HepG2 (cell line): ENCODE data around the gene RABGGTA. TPM values are rescaled to one million over a fixed set of nuclear protein-coding genes. Genes with fewer than 3 reads are reported as not detected.

ENCODE experiments used
- ELF4 ChIP-seq: sonication (generic); formaldehyde crosslinking; IDR thresholded peaks from 2 replicates; pipeline ENCODE4 v1.5.0; 2020; ENCODE audit warnings: missing genetic modification reagents, mild to moderate bottlenecking, moderate library complexity, borderline replicate concordance
- GATAD2A ChIP-seq: IDR thresholded peaks from 2 replicates; pipeline ENCODE4 v1.6.1; 2016
- HOXA5 ChIP-seq: sonication (generic); formaldehyde crosslinking; IDR thresholded peaks from 2 replicates; pipeline ENCODE4 v1.4.0; 2020; ENCODE audit warnings: missing genetic modification reagents
- JUND ChIP-seq: sonication (generic); formaldehyde crosslinking; IDR thresholded peaks from 2 replicates; pipeline ENCODE4 v1.8.0; 2022; ENCODE audit warnings: mild to moderate bottlenecking, missing genetic modification reagents
- KDM3A ChIP-seq: IDR thresholded peaks from 2 replicates; pipeline ENCODE4 v1.6.1; 2018; ENCODE audit warnings: low read depth, missing compliant biosample characterization
- MAF1 ChIP-seq: sonication (generic); formaldehyde crosslinking; IDR thresholded peaks from 2 replicates; pipeline ENCODE4 v1.5.0; 2020; ENCODE audit warnings: missing genetic modification reagents, borderline replicate concordance
- MATR3 ChIP-seq: sonication (generic); formaldehyde crosslinking; IDR thresholded peaks from 2 replicates; pipeline ENCODE4 v1.4.0; 2020; ENCODE audit warnings: missing genetic modification reagents
- MBNL3 ChIP-seq: fragments of 250-450 bp; sonication (Bioruptor Pico); conservative IDR thresholded peaks from 2 replicates; pipeline ENCODE4 v1.8.0; 2022; ENCODE audit warnings: mild to moderate bottlenecking, inconsistent platforms
- NAIF1 ChIP-seq: sonication (generic); formaldehyde crosslinking; IDR thresholded peaks from 2 replicates; pipeline ENCODE4 v1.5.0; 2020; ENCODE audit warnings: mild to moderate bottlenecking, missing genetic modification reagents, borderline replicate concordance
- RXRB ChIP-seq: IDR thresholded peaks from 2 replicates; pipeline ENCODE4 v1.6.1; 2016; ENCODE audit warnings: borderline replicate concordance, missing genetic modification reagents, missing compliant biosample characterization
- SIX1 ChIP-seq: sonication (generic); formaldehyde crosslinking; IDR thresholded peaks from 2 replicates; pipeline ENCODE4 v1.4.0; 2020; ENCODE audit warnings: missing genetic modification reagents, borderline replicate concordance
- TFAP4 ChIP-seq: sonication (generic); IDR thresholded peaks from 2 replicates; pipeline ENCODE4 v1.6.1; 2016; ENCODE audit warnings: low read depth, borderline replicate concordance
- ZIK1 ChIP-seq: sonication (generic); formaldehyde crosslinking; IDR thresholded peaks from 2 replicates; pipeline ENCODE4 v1.5.0; 2020; ENCODE audit warnings: mild to moderate bottlenecking, low read depth, missing genetic modification reagents, borderline replicate concordance
- ZKSCAN8 ChIP-seq: IDR thresholded peaks from 2 replicates; pipeline ENCODE4 v1.6.1; 2016; ENCODE audit warnings: borderline replicate concordance, missing genetic modification reagents, missing compliant biosample characterization
- ZNF121 ChIP-seq: sonication (generic); formaldehyde crosslinking; IDR thresholded peaks from 2 replicates; pipeline ENCODE4 v1.5.0; 2020; ENCODE audit warnings: mild to moderate bottlenecking, missing genetic modification reagents
- ZNF18 ChIP-seq: sonication (generic); formaldehyde crosslinking; IDR thresholded peaks from 2 replicates; pipeline ENCODE4 v1.8.0; 2022; ENCODE audit warnings: mild to moderate bottlenecking, missing genetic modification reagents; ENCODE audit not compliant: insufficient replicate concordance
- ZNF530 ChIP-seq: sonication (generic); formaldehyde crosslinking; IDR thresholded peaks from 2 replicates; pipeline ENCODE4 v1.5.0; 2020; ENCODE audit warnings: low read depth, mild to moderate bottlenecking, missing genetic modification reagents
- ZNF687 ChIP-seq: sonication (generic); formaldehyde crosslinking; IDR thresholded peaks from 2 replicates; pipeline ENCODE4 v1.5.1; 2020; ENCODE audit warnings: mild to moderate bottlenecking, missing genetic modification reagents, moderate library complexity
- ZNF710 ChIP-seq: sonication (generic); formaldehyde crosslinking; IDR thresholded peaks from 2 replicates; pipeline ENCODE4 v1.5.0; 2020; ENCODE audit warnings: mild to moderate bottlenecking, missing genetic modification reagents, borderline replicate concordance
- ZNF713 ChIP-seq: sonication (generic); formaldehyde crosslinking; IDR thresholded peaks from 2 replicates; pipeline ENCODE4 v1.4.0; 2020; ENCODE audit warnings: mild to moderate bottlenecking, missing genetic modification reagents
- ZNF775 ChIP-seq: sonication (generic); formaldehyde crosslinking; IDR thresholded peaks from 2 replicates; pipeline ENCODE4 v1.4.0; 2020; ENCODE audit warnings: missing genetic modification reagents, mild to moderate bottlenecking, moderate library complexity, borderline replicate concordance
- polyA plus RNA-seq, 8 experiments: library from polyadenylated mRNA; depleted of rRNA in 3 of 8; stranded (reverse) in 7 of 8; unstranded in 1 of 8; fragments of >200 nt; fragmentation: Illumina TruSeq in 4 of 8; extraction: Trizol in 4 of 8; gene quantifications; 2 replicates each; pipeline versions ENCODE4 v1.2.1 to v1.2.3, GENCODE V29; 2011 to 2016; ENCODE audit warnings: low read depth in 4 of 8, missing spikeins in 1 of 8, mixed read lengths in 1 of 8; ENCODE audit not compliant: insufficient read depth in 1 of 8
- total RNA-seq, 5 experiments: library from RNA; depleted of rRNA; stranded (reverse); fragments of >200 nt; fragmentation: Illumina TruSeq; extraction: Trizol; gene quantifications; 2 replicates each; pipeline ENCODE4 v1.2.3, GENCODE V29; 2016; ENCODE audit warnings: low read depth in 1 of 5

The RABGGTA gene
- total and polyA plus RNA-seq, 2 of the 13 experiments (the other 11 are each of a cell fraction or from before 2014, with no cell fraction given) = 57.9 to 90.8 TPM

GRCh38 chr14:24297190-24297964 lies 26.0 kb upstream of the RABGGTA start (continued):
- TF ChIP-seq MAF1 (CRISPR knock-in tag) (no peak), ZNF18 (no peak), ZNF121 (CRISPR knock-in tag) (no peak), NAIF1 (no peak), GATAD2A (peak; percentile 63), HOXA5 (0 out of 2 replicates have a peak, but pooled peaks have one; percentile 77), ZNF775 (CRISPR knock-in tag) (no peak), SIX1 (CRISPR knock-in tag) (0 out of 2 replicates have a peak, but pooled peaks have one; percentile 36), ZKSCAN8 (CRISPR knock-in tag) (0 out of 2 replicates have a peak, but pooled peaks have one; percentile 51), ZNF710 (CRISPR knock-in tag) (no peak), ZNF530 (CRISPR knock-in tag) (no peak), RXRB (peak; percentile 71), ZNF713 (no peak), TFAP4 (no peak), MATR3 (CRISPR knock-in tag) (no peak), JUND (CRISPR knock-in tag) (no peak), ELF4 (CRISPR knock-in tag) (no peak), MBNL3 (0 out of 2 replicates have a peak, but pooled peaks have one; percentile 47), ZIK1 (CRISPR knock-in tag) (no peak), ZNF687 (CRISPR knock-in tag) (no peak), KDM3A (CRISPR knock-in tag) (no peak)
